Esophagus squamous epithelium (tissue), 4 donors: ENCODE data around the gene TOM1.

Experiments
- CTCF ChIP-seq, 6 experiments: fragments of 450-650 bp in 4 of 6; fragments of 200-600 bp in 2 of 6; sonication (generic) in 2 of 6; IDR thresholded peaks; one replicate each; pipeline ENCODE4 v1.5.1; 2016 to 2019; ENCODE audit warnings: antibody characterized with exemption in 6 of 6, mild to moderate bottlenecking in 4 of 6, moderate library complexity in 4 of 6
- POLR2A ChIP-seq, 4 donors: fragments of 450-650 bp; IDR thresholded peaks; one replicate each; pipeline ENCODE4 v1.6.1; 2017; ENCODE audit warnings: antibody characterized with exemption in 4 of 4, mild to moderate bottlenecking in 4 of 4, moderate library complexity in 3 of 4

- no peak for TF ChIP-seq POLR2A (IDR thresholded peaks at IDR 0.05)
- no peak for TF ChIP-seq CTCF (IDR thresholded peaks at IDR 0.05)
These were observed 22.4 kb downstream of the TOM1 start for GRCh38 chr22:35322126-35322525.
